GM12875 (cell line): ENCODE results near the gene NREP.

Source experiments
- H3K4me3 ChIP-seq: one replicate; pipeline ENCODE4 v1.5.1; 2011; ENCODE audit warnings: low read depth, low read length, control low read depth
- CTCF ChIP-seq: IDR thresholded peaks from 2 replicates; pipeline ENCODE4 v1.5.1; 2011; ENCODE audit warnings: low read depth, mild to moderate bottlenecking, control low read depth, inconsistent platforms, low read length, moderate library complexity, borderline replicate concordance; ENCODE audit not compliant: insufficient read depth

Gene NREP

GRCh38 chr5:111745075-111745739, 11.8 kb downstream of the NREP start:
- H3K4me3 ChIP-seq: no peak overlapping the region
- TF ChIP-seq CTCF: no peak

GRCh38 chr5:111744455-111744854, 12.5 kb downstream of the NREP start:
- TF ChIP-seq CTCF: no peak
- no peak overlapping the region for H3K4me3 ChIP-seq

GRCh38 chr5:111743988-111744387, 13.0 kb downstream of the NREP start:
- no peak for TF ChIP-seq CTCF
- no peak overlapping the region for H3K4me3 ChIP-seq

- H3K4me3 ChIP-seq: no peak overlapping the region
Observed at GRCh38 chr5:111743512-111743911, 13.5 kb downstream of the NREP start.

GRCh38 chr5:111742177-111742994, 14.6 kb downstream of the NREP start:
- no peak overlapping the region for H3K4me3 ChIP-seq

More at GRCh38 chr5:111743512-111743911, 13.5 kb downstream of the NREP start:
- no peak for TF ChIP-seq CTCF

GRCh38 chr5:111741278-111741677, 15.7 kb downstream of the NREP start:
- no peak for TF ChIP-seq CTCF
- no peak overlapping the region for H3K4me3 ChIP-seq

More at GRCh38 chr5:111742177-111742994, 14.6 kb downstream of the NREP start:
- no peak for TF ChIP-seq CTCF

GRCh38 chr5:111739416-111739815, 17.6 kb downstream of the NREP start:
- no peak overlapping the region for H3K4me3 ChIP-seq
- no peak for TF ChIP-seq CTCF
